ENCODE measurements around the gene WBP2. TPM values are rescaled to one million over a fixed set of nuclear protein-coding genes. Genes with fewer than 3 reads are reported as not detected.

Gene WBP2
- total RNA-seq, 1 experiment from 2014 or later = 132 TPM

DNA sequence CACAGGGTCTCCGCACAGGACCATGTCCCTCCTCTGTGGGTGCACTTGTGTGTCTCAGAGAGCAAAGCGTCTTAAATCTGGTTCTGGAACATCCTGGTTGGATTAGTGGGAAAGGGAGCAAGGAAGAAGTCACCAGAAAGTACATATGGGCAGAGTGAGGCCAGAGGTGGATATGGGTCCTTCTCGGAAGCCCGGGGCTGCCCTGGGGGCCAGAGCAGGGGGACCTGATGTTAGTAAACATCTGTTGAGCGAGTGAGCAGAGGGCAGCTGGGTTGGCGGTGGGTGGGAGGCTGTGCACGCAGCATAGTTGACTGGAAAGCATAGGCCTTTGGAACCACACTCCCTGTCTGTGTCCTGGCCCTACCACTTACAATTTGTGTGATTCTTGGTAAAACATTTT is 33.6 kb downstream of the WBP2 start:
- ATAC-seq (no peak), DNase-seq (ENCODE audit: low read depth, low spot score) (no peak)
- intact Hi-C loops (cut with micrococcal nuclease) = no loop called here
- no peaks in the 10 kb centered on the region for H3K9me3 ChIP-seq (ENCODE audit: control insufficient read depth in 1 of 2, insufficient read depth in 1 of 2, low read depth in 1 of 2, low read length in 2 of 2)
- H3K9me2 ChIP-seq (ENCODE audit: insufficient read depth) = no peaks in the 10 kb centered on the region
- TF ChIP-seq ELF1 (IDR thresholded peaks at IDR 0.05; ENCODE audit: borderline replicate concordance, low read depth) = no peak
- TF ChIP-seq JUND (IDR thresholded peaks at IDR 0.05) = no peak
- TF ChIP-seq, protein P1, sequence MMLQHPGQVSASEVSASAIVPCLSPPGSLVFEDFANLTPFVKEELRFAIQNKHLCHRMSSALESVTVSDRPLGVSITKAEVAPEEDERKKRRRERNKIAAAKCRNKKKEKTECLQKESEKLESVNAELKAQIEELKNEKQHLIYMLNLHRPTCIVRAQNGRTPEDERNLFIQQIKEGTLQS (IDR thresholded peaks at IDR 0.05) = no peak
- no peak for TF ChIP-seq CBX3 (IDR thresholded peaks at IDR 0.05; ENCODE audit: low read depth)
- TF ChIP-seq POLR2A (IDR thresholded peaks at IDR 0.05; ENCODE audit: borderline replicate concordance, extremely low read depth, insufficient read depth, insufficient read length) = no peak
- TF ChIP-seq POLR2AphosphoS5 (IDR thresholded peaks at IDR 0.05; ENCODE audit: low read depth, low read length) = no peak
- TF ChIP-seq RAD21 (IDR thresholded peaks at IDR 0.05; ENCODE audit: low read depth) = no peak
- TF ChIP-seq, protein P2, sequence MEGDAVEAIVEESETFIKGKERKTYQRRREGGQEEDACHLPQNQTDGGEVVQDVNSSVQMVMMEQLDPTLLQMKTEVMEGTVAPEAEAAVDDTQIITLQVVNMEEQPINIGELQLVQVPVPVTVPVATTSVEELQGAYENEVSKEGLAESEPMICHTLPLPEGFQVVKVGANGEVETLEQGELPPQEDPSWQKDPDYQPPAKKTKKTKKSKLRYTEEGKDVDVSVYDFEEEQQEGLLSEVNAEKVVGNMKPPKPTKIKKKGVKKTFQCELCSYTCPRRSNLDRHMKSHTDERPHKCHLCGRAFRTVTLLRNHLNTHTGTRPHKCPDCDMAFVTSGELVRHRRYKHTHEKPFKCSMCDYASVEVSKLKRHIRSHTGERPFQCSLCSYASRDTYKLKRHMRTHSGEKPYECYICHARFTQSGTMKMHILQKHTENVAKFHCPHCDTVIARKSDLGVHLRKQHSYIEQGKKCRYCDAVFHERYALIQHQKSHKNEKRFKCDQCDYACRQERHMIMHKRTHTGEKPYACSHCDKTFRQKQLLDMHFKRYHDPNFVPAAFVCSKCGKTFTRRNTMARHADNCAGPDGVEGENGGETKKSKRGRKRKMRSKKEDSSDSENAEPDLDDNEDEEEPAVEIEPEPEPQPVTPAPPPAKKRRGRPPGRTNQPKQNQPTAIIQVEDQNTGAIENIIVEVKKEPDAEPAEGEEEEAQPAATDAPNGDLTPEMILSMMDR (IDR thresholded peaks at IDR 0.05 in 2 of 3, conservative IDR thresholded peaks at IDR 0.05 in 1 of 3; ENCODE audit: borderline replicate concordance in 1 of 3, insufficient read depth in 1 of 3, low read depth in 2 of 3, low read length in 2 of 3) = no peak
- TF ChIP-seq ZFX (IDR thresholded peaks at IDR 0.05) = no peak
- no peak for TF ChIP-seq ZNF274 (IDR thresholded peaks at IDR 0.05; ENCODE audit: low read depth, low read length)
- TF ChIP-seq CEBPB (IDR thresholded peaks at IDR 0.05; ENCODE audit: low read depth) = no peak
- TF ChIP-seq, protein P3, sequence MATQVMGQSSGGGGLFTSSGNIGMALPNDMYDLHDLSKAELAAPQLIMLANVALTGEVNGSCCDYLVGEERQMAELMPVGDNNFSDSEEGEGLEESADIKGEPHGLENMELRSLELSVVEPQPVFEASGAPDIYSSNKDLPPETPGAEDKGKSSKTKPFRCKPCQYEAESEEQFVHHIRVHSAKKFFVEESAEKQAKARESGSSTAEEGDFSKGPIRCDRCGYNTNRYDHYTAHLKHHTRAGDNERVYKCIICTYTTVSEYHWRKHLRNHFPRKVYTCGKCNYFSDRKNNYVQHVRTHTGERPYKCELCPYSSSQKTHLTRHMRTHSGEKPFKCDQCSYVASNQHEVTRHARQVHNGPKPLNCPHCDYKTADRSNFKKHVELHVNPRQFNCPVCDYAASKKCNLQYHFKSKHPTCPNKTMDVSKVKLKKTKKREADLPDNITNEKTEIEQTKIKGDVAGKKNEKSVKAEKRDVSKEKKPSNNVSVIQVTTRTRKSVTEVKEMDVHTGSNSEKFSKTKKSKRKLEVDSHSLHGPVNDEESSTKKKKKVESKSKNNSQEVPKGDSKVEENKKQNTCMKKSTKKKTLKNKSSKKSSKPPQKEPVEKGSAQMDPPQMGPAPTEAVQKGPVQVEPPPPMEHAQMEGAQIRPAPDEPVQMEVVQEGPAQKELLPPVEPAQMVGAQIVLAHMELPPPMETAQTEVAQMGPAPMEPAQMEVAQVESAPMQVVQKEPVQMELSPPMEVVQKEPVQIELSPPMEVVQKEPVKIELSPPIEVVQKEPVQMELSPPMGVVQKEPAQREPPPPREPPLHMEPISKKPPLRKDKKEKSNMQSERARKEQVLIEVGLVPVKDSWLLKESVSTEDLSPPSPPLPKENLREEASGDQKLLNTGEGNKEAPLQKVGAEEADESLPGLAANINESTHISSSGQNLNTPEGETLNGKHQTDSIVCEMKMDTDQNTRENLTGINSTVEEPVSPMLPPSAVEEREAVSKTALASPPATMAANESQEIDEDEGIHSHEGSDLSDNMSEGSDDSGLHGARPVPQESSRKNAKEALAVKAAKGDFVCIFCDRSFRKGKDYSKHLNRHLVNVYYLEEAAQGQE (IDR thresholded peaks at IDR 0.05; ENCODE audit: low read depth) = no peak
- TF ChIP-seq EGR1 (IDR thresholded peaks at IDR 0.05; ENCODE audit: low read depth) = no peak
- TF ChIP-seq TCF7L2 (IDR thresholded peaks at IDR 0.05; ENCODE audit: borderline replicate concordance, extremely low read depth, insufficient read depth, insufficient read length) = no peak
- no peak for TF ChIP-seq EZH2 (IDR thresholded peaks at IDR 0.05)
- TF ChIP-seq SP1 (IDR thresholded peaks at IDR 0.05; ENCODE audit: low read depth) = no peak
- TF ChIP-seq, protein P4, sequence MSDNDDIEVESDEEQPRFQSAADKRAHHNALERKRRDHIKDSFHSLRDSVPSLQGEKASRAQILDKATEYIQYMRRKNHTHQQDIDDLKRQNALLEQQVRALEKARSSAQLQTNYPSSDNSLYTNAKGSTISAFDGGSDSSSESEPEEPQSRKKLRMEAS (IDR thresholded peaks at IDR 0.05) = no peak
- TF ChIP-seq, protein P5, sequence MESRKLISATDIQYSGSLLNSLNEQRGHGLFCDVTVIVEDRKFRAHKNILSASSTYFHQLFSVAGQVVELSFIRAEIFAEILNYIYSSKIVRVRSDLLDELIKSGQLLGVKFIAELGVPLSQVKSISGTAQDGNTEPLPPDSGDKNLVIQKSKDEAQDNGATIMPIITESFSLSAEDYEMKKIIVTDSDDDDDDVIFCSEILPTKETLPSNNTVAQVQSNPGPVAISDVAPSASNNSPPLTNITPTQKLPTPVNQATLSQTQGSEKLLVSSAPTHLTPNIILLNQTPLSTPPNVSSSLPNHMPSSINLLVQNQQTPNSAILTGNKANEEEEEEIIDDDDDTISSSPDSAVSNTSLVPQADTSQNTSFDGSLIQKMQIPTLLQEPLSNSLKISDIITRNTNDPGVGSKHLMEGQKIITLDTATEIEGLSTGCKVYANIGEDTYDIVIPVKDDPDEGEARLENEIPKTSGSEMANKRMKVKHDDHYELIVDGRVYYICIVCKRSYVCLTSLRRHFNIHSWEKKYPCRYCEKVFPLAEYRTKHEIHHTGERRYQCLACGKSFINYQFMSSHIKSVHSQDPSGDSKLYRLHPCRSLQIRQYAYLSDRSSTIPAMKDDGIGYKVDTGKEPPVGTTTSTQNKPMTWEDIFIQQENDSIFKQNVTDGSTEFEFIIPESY (IDR thresholded peaks at IDR 0.05; ENCODE audit: extremely low read depth, insufficient replicate concordance, low read length) = no peak
- H3K4me3 ChIP-seq (replicated peaks in 1 of 2; ENCODE audit: low read depth in 1 of 2, low read length in 2 of 2) = no peak overlapping the region
- H3K36me3 ChIP-seq (ENCODE audit: control insufficient read depth in 1 of 2, insufficient read depth in 2 of 2, low read length in 2 of 2) = peaks cover 18 to 31% of the 10 kb centered on the region in 2 experiments; a peak in 3 of 4 replicates
- H3K27me3 ChIP-seq (ENCODE audit: insufficient read depth, low read length) = no peaks in the 10 kb centered on the region
- no peaks in the 10 kb centered on the region for H4K20me1 ChIP-seq (ENCODE audit: insufficient read depth)
- no peaks in the 10 kb centered on the region for H3K79me2 ChIP-seq (ENCODE audit: insufficient read depth, low read length)
- H3K9ac ChIP-seq (ENCODE audit: low read length) = no peak overlapping the region
- ChIA-PET RAD21 (ENCODE audit: low non-redundant PET in 1 of 2, low total read pairs in 2 of 2, uncharacterized antibody in 2 of 2, unreplicated experiment in 2 of 2) (no interaction called here), POLR2A (interaction anchor here (0.7 to 1.6 kb wide), 2 partner anchors 17 to 42 kb away, joined by 3 to 6 read pairs; a partner anchor contains a TSS), CTCF (interaction anchor here (1.7 kb wide), 1 partner anchor 8 kb away, joined by 6 read pairs; no protein-coding TSS in a partner anchor)
- H3K4me1 ChIP-seq (ENCODE audit: control insufficient read depth in 1 of 2, insufficient read depth in 2 of 2, low read length in 2 of 2) = no peaks in the 10 kb centered on the region
- H3K4me2 ChIP-seq (ENCODE audit: low read length) = no peak overlapping the region
- no TSS peak for BruUV-seq (replicated peaks)
- no peak overlapping the region for H2AFZ ChIP-seq (ENCODE audit: low read depth, low read length, poor library complexity, severe bottlenecking)
- H3K27ac ChIP-seq (ENCODE audit: low read depth, low read length) = no peak overlapping the region

Measured in HCT116 (cell line).